GM23338 (cell line): ENCODE measurements around the gene FMN2.

Source experiments
- CREB1 ChIP-seq: fragments of 250-450 bp; sonication (Bioruptor Pico); IDR thresholded peaks from 2 replicates; pipeline ENCODE4 v1.5.0; 2020; ENCODE audit warnings: low read depth, mild to moderate bottlenecking, moderate library complexity
- EZH2 ChIP-seq: fragments of 200-600 bp; sonication (generic); IDR thresholded peaks from one replicate; pipeline ENCODE4 v1.8.0; 2017; ENCODE audit warnings: antibody characterized with exemption, mild to moderate bottlenecking, low read depth; ENCODE audit not compliant: unreplicated experiment
- EZH2phosphoT487 ChIP-seq: fragments of 200-600 bp; sonication (generic); IDR thresholded peaks from one replicate; pipeline ENCODE4 v1.8.1; 2018; ENCODE audit warnings: antibody characterized with exemption; ENCODE audit not compliant: unreplicated experiment
- JUNB ChIP-seq: IDR thresholded peaks from one replicate; pipeline ENCODE4 v1.6.1; 2016; ENCODE audit warnings: antibody characterized with exemption; ENCODE audit not compliant: unreplicated experiment
- NANOG ChIP-seq: IDR thresholded peaks from 2 replicates; pipeline ENCODE4 v1.6.1; 2016; ENCODE audit warnings: antibody characterized with exemption, borderline replicate concordance
- POLR2AphosphoS5 ChIP-seq: IDR thresholded peaks from 2 replicates; pipeline ENCODE4 v1.6.1; 2016; ENCODE audit warnings: antibody characterized with exemption, low read depth
- ZNF331 ChIP-seq: fragments of 250-450 bp; sonication (Bioruptor Pico); IDR thresholded peaks from 2 replicates; pipeline ENCODE4 v1.5.0; 2020; ENCODE audit warnings: low read depth, mild to moderate bottlenecking, moderate library complexity
- TF ChIP-seq, protein P1 (sequence below), 2 experiments: fragments of 200-600 bp in 1 of 2; sonication (generic) in 1 of 2; conservative IDR thresholded peaks; 2 replicates each; pipeline versions ENCODE4 v1.5.1 to v1.6.1; 2016 to 2017; ENCODE audit warnings: antibody characterized with exemption in 2 of 2, low read depth in 2 of 2, mild to moderate bottlenecking in 2 of 2, moderate library complexity in 1 of 2
- TF ChIP-seq, protein P2 (sequence below): IDR thresholded peaks from 2 replicates; pipeline ENCODE4 v1.6.1; 2016; ENCODE audit warnings: antibody characterized with exemption
- TF ChIP-seq, protein P3 (sequence below): IDR thresholded peaks from one replicate; pipeline ENCODE4 v1.6.1; 2018; ENCODE audit warnings: antibody characterized with exemption; ENCODE audit not compliant: unreplicated experiment

DNA sequence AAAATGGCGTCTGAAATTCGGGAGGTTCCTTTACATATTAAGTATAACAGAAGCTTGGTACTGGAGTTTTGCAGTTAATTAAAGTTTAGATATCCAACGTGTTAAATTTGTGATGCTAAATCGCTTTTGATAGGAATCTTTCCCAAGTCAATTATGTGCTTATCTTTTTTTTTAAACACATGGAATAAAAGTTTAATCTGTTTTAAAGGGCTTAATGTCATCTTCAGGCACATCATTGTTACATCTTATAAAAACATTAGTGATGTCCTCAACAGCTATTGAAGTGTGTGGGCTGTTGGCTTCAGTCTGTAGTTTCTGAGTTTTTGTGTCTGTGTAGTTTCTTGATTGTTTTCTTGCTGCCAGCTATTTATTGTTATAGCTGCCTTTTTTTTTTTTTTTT, 5.3 kb downstream of the FMN2 start:
- TF ChIP-seq, protein P1, sequence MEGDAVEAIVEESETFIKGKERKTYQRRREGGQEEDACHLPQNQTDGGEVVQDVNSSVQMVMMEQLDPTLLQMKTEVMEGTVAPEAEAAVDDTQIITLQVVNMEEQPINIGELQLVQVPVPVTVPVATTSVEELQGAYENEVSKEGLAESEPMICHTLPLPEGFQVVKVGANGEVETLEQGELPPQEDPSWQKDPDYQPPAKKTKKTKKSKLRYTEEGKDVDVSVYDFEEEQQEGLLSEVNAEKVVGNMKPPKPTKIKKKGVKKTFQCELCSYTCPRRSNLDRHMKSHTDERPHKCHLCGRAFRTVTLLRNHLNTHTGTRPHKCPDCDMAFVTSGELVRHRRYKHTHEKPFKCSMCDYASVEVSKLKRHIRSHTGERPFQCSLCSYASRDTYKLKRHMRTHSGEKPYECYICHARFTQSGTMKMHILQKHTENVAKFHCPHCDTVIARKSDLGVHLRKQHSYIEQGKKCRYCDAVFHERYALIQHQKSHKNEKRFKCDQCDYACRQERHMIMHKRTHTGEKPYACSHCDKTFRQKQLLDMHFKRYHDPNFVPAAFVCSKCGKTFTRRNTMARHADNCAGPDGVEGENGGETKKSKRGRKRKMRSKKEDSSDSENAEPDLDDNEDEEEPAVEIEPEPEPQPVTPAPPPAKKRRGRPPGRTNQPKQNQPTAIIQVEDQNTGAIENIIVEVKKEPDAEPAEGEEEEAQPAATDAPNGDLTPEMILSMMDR (conservative IDR thresholded peaks at IDR 0.05; ENCODE audit: low read depth in 2 of 2): no peak
- TF ChIP-seq, protein P2, sequence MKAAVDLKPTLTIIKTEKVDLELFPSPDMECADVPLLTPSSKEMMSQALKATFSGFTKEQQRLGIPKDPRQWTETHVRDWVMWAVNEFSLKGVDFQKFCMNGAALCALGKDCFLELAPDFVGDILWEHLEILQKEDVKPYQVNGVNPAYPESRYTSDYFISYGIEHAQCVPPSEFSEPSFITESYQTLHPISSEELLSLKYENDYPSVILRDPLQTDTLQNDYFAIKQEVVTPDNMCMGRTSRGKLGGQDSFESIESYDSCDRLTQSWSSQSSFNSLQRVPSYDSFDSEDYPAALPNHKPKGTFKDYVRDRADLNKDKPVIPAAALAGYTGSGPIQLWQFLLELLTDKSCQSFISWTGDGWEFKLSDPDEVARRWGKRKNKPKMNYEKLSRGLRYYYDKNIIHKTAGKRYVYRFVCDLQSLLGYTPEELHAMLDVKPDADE: no peak
- TF ChIP-seq EZH2 (no peak), CREB1 (CRISPR knock-in tag) (no peak), POLR2AphosphoS5 (no peak), EZH2phosphoT487 (no peak), ZNF331 (CRISPR knock-in tag) (no peak), JUNB (no peak), NANOG (no peak)
- TF ChIP-seq, protein P3, sequence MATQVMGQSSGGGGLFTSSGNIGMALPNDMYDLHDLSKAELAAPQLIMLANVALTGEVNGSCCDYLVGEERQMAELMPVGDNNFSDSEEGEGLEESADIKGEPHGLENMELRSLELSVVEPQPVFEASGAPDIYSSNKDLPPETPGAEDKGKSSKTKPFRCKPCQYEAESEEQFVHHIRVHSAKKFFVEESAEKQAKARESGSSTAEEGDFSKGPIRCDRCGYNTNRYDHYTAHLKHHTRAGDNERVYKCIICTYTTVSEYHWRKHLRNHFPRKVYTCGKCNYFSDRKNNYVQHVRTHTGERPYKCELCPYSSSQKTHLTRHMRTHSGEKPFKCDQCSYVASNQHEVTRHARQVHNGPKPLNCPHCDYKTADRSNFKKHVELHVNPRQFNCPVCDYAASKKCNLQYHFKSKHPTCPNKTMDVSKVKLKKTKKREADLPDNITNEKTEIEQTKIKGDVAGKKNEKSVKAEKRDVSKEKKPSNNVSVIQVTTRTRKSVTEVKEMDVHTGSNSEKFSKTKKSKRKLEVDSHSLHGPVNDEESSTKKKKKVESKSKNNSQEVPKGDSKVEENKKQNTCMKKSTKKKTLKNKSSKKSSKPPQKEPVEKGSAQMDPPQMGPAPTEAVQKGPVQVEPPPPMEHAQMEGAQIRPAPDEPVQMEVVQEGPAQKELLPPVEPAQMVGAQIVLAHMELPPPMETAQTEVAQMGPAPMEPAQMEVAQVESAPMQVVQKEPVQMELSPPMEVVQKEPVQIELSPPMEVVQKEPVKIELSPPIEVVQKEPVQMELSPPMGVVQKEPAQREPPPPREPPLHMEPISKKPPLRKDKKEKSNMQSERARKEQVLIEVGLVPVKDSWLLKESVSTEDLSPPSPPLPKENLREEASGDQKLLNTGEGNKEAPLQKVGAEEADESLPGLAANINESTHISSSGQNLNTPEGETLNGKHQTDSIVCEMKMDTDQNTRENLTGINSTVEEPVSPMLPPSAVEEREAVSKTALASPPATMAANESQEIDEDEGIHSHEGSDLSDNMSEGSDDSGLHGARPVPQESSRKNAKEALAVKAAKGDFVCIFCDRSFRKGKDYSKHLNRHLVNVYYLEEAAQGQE: no peak
